ENCODE data around the gene MTA3. TPM values are rescaled to one million over a fixed set of nuclear protein-coding genes. Genes with fewer than 3 reads are reported as not detected.
"Not testable (repeated sequence)": the region's sequence is repeated elsewhere in the genome, so short reads cannot be mapped to it uniquely, and the experiment has no call there.

Gene MTA3
- 10 to 100 TPM; 69.0 to 78.7 (median 75.3) TPM for polyA plus RNA-seq (ENCODE audit: insufficient read length in 3 of 3)

- DNase-seq (ENCODE audit: low read depth in 3 of 3, low spot score in 2 of 3): no peak
Measured at GRCh38 chr2:42568401-42569115, at the start of gene MTA3. Gene MTA3, plus strand, starts transcription at chr2:42568632. Its CDS starts 114 bp downstream, at chr2:42568746.

GRCh38 chr2:42519624-42520023 is 48.8 kb upstream of the MTA3 start:
- DNase-seq (ENCODE audit: low read depth in 3 of 3, low spot score in 2 of 3): no peak

- DNase-seq (ENCODE audit: low read depth in 3 of 3, low spot score in 2 of 3): no peak
Measured at GRCh38 chr2:42522035-42522434, 46.4 kb upstream of the MTA3 start.

GRCh38 chr2:42523341-42523740 is 45.1 kb upstream of the MTA3 start:
- DNase-seq (ENCODE audit: low read depth in 3 of 3, low spot score in 2 of 3): no peak

DNA sequence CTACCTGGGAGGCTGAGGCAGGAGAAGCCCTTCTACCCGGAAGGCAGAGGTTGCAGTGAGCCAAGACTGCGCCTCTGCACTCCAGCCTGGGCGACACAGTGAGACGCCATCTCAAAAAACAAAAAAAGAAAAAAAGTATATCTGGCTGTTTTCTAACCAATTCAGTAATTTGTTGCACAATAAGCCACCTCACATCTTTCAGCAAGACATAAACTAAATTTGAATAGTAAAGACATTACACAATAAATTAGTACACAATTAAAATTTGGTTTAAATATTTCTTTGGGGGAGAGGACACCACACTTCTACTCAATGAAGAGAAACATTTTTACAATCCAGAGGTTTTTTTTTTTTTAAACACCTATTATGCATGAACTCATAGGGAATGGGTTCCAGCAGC is 36.0 kb upstream of the MTA3 start:
- no peak for DNase-seq (ENCODE audit: low read depth in 3 of 3, low spot score in 2 of 3)

GRCh38 chr2:42537493-42537892 is 30.9 kb upstream of the MTA3 start:
- no peak for DNase-seq (ENCODE audit: low read depth in 3 of 3, low spot score in 2 of 3)

GRCh38 chr2:42542871-42543270 is 25.6 kb upstream of the MTA3 start:
- DNase-seq (ENCODE audit: low read depth in 3 of 3, low spot score in 2 of 3): no peak

GRCh38 chr2:42545023-42545721 is 23.3 kb upstream of the MTA3 start:
- no peak for DNase-seq (ENCODE audit: low read depth in 3 of 3, low spot score in 2 of 3)

GRCh38 chr2:42545841-42546390 is 22.5 kb upstream of the MTA3 start:
- DNase-seq (ENCODE audit: low read depth in 3 of 3, low spot score in 2 of 3): no peak

GRCh38 chr2:42547014-42547413 is 21.4 kb upstream of the MTA3 start:
- DNase-seq (ENCODE audit: low read depth in 3 of 3, low spot score in 2 of 3): no peak

DNA sequence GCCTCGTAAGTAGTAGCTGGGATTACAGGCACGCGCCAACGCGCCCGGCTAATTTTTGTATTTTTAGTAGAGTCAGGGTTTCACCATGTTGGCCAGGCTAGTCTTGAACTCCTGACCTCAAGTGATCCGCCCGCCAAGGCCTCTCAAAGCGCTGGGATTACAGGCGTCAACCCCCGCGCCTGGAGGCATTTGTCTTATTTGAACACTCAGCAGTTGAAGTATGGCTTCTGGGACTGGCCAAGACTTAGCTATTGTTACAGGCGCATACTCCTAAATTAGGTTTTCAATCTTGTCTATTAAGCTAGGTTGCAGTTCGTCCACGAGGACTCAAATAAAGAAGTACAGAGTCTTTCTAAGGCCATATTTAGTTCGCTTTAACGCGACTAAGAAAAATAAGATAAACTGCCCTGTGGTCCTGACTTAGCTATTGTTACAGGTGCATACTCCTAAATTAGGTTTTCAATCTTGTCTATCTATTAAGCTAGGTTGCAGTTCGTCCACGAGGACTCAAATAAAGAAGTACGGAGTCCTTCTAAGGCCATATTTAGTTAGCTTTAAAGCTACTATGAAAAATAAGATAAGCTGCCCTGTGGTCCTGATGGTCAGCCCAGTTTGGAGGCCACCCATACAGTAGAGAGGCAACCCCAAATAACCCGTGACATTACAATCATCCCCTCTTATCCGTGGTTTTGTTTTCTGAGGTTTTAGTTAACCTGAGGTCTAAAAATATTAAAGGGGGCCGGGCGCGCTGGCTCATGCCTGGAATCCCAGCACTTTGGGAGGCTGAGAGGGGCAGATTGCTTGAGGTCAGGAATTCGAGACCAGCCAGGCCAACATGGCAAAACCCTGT is 20.8 kb upstream of the MTA3 start:
- DNase-seq (ENCODE audit: low read depth in 3 of 3, low spot score in 2 of 3): no peak

DNA sequence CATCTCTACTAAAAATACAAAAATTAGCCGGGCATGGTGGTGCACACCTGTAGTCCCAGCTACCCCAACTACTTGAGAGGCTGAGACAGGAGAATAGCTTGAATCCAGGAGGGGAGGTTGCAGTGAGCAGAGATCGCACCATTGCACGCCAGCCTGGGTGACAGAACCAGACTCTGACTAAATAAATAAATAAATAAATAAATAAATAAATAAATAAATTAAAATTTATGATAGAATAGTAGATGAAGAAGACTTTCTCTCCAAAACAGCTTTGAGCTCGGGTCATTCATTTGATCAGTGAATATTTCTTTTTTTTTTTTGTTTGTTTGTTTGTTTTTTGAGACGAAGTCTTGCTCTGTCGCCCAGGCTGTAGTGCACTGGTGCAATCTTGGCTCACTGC is 17.6 kb upstream of the MTA3 start:
- DNase-seq (ENCODE audit: low read depth in 3 of 3, low spot score in 2 of 3): no peak

DNA sequence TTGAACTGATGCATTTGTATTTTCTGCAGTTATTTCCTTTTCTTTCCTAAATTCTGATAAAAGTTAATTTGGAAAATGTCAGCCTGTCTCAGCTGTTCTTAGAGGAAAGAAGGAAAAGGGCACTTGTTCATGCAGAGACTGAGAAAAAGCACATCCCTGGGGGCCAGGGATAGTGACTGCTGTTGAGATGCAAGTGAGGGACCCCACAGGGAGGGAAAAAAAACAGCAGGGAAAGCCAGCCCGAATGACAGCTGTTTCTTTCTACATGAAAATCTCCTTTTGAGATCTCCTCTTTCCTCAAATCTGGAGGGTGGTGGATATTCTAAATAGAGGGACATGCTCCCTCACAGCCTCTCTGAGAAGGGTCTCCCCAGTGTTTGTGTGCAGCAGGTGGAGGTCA is 14.0 kb upstream of the MTA3 start:
- no peak for DNase-seq (ENCODE audit: low read depth in 3 of 3, low spot score in 2 of 3)

- no peak for DNase-seq (ENCODE audit: low read depth in 3 of 3, low spot score in 2 of 3)
Measured at GRCh38 chr2:42556315-42556890, 12.0 kb upstream of the MTA3 start.

- DNase-seq (ENCODE audit: low read depth in 3 of 3, low spot score in 2 of 3): no peak
Measured at GRCh38 chr2:42557306-42557705, 11.1 kb upstream of the MTA3 start.

GRCh38 chr2:42558827-42559226 is 9.6 kb upstream of the MTA3 start:
- no peak for DNase-seq (ENCODE audit: low read depth in 3 of 3, low spot score in 2 of 3)

GRCh38 chr2:42560133-42560532 is 8.3 kb upstream of the MTA3 start:
- not testable (repeated sequence) for DNase-seq (ENCODE audit: low read depth in 3 of 3, low spot score in 2 of 3)

DNA sequence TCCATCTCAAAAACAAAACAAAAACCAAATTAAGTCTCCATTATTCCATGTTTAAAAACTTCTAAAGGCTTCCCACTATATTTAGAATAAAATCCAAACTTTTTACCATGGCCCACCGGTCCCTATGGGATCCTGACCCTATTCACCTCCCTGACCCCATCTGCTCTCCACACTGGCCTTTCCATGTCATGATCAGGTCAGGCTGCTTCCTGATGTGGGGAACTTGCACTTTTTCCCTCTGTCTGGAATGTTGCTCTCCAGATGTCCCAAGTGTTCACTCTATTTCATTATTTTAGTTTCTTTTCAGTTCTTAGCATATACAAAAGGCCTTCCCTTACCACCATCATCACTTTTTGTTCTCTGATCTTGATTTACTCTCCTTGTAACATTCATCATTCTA is 7.5 kb upstream of the MTA3 start:
- DNase-seq (ENCODE audit: low read depth in 3 of 3, low spot score in 2 of 3): no peak

DNA sequence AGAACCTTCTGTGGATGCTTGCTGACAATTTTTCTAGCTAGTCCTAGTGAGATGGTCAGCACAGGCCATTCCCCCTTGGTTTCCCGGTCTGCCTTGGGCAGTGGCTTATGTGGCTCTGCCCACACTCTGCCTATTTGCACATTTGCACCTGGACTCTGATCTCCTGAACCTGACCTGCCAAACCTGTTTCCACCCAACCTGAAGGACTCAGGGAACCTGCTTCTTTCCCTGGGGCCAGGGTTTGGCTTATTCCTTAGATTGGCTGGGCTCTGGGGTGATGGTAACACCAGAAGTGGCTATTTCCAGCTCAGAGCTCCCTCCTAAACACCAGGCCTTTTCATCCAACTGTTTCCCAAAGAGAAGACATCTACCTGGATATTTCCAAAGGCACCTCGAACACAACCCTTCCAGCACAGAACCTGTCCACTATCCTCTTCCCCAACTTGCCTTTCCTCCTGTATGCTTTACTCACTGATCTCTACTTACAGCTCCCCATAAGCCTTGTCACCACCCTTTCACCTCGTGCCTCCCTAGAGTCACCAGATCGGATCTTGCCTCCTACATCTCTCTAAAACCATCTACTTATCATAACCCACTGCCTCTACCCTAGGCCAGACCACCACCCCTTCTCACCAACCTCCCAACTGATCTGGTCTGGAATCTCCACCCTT is 5.8 kb upstream of the MTA3 start:
- DNase-seq (ENCODE audit: low read depth in 3 of 3, low spot score in 2 of 3): no peak

DNA sequence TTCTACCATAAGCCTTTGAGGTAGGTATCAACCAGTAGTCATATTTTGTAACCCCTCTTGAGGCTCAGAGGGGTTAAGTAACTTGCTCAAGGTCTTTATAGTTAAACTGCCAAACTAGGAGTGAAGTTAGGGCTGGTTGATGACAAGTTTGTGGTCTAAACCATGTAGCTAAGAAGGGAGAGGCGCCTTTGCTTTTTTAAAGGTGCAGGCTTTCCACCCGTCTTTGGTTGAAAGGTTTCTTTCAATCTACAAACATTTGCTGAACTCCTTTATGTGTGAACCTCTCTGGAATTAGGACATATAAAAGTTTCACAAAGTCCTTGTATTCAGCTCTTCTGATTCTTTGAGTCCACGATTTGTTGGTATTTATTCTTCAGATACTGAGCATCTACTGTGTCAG is 2.4 kb upstream of the MTA3 start:
- DNase-seq (ENCODE audit: low read depth in 3 of 3, low spot score in 2 of 3): no peak

All from right renal cortex interstitium (tissue), 3 donors.